ENCODE results near the gene SUN3. TPM values are rescaled to one million over a fixed set of nuclear protein-coding genes. Genes with fewer than 3 reads are reported as not detected.

The SUN3 gene
- total and polyA plus RNA-seq, 9 donors: not detected

DNA sequence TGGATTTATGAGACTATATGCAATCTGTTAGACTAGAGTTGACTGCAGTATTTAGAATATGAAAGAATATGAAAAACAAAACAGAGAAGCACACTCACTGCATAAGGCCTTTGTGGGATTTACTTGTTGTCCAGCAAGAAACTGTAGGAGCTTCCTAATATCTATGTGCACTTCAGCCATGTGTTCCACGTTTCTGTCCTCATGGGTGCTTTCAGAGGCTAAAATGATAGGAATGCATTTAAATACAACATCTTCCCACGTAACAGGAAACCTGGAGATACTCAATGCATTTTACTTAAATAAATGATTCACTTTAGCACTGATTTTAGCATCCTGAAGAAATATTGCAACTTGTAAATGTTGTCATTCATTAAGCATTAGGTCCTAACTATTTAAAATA lies 61.2 kb downstream of the SUN3 start:
- intact Hi-C loops (cut with DNase I): no loop called here
- no peaks in the 10 kb centered on the region for H3K36me3 ChIP-seq

DNA sequence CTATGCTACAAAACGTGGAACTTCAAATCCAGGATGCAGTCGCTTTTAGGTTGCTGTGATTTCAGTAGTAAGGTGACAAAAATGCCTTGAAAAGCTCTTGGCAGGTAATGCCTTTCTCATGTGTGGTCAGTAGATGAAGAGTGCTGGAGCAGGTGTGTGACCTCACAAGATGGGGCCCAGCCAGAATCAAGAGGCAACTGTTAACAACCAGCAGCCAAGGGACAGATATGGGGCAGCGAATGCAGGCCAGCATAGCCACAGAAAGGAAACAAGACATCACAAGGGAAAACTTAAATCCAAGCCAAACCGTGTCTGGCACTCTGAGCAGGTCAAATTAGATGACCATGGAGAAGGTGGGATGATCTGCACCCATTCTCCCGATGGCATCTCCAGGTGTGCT lies 61.8 kb downstream of the SUN3 start:
- H3K9me3 ChIP-seq: no peaks in the 10 kb centered on the region
- H3K36me3 ChIP-seq: no peaks in the 10 kb centered on the region
- TF ChIP-seq POLR2A (IDR thresholded peaks at IDR 0.05) (no peak), EP300 (IDR thresholded peaks at IDR 0.05) (no peak)
- TF ChIP-seq, protein P1, sequence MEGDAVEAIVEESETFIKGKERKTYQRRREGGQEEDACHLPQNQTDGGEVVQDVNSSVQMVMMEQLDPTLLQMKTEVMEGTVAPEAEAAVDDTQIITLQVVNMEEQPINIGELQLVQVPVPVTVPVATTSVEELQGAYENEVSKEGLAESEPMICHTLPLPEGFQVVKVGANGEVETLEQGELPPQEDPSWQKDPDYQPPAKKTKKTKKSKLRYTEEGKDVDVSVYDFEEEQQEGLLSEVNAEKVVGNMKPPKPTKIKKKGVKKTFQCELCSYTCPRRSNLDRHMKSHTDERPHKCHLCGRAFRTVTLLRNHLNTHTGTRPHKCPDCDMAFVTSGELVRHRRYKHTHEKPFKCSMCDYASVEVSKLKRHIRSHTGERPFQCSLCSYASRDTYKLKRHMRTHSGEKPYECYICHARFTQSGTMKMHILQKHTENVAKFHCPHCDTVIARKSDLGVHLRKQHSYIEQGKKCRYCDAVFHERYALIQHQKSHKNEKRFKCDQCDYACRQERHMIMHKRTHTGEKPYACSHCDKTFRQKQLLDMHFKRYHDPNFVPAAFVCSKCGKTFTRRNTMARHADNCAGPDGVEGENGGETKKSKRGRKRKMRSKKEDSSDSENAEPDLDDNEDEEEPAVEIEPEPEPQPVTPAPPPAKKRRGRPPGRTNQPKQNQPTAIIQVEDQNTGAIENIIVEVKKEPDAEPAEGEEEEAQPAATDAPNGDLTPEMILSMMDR (IDR thresholded peaks at IDR 0.05): no peak
- no peaks in the 10 kb centered on the region for H3K4me1 ChIP-seq (ENCODE audit: insufficient read depth)
- H3K27ac ChIP-seq: no peak overlapping the region
- no peak overlapping the region for H3K4me3 ChIP-seq
- no peaks in the 10 kb centered on the region for H3K27me3 ChIP-seq
- no peak for DNase-seq
- WGBS, 3 donors: 90 to 94% (median 91%) methylated on average over 5 of the region's 5 CpGs
- intact Hi-C loops (cut with DNase I): no loop called here

More for the DNA sequence above, 61.2 kb downstream of the SUN3 start:
- WGBS, 3 donors: 41 to 57% (median 52%) methylated on average over 2 of the region's 2 CpGs
- DNase-seq: no peak
- Histone ChIP-seq H3K9me3 (no peaks in the 10 kb centered on the region), H3K27me3 (no peaks in the 10 kb centered on the region), H3K4me1 (ENCODE audit: insufficient read depth) (no peaks in the 10 kb centered on the region), H3K27ac (no peak overlapping the region), H3K4me3 (no peak overlapping the region)
- TF ChIP-seq, protein P1 (IDR thresholded peaks at IDR 0.05): no peak
- TF ChIP-seq EP300 (IDR thresholded peaks at IDR 0.05) (no peak), POLR2A (IDR thresholded peaks at IDR 0.05) (no peak)

DNA sequence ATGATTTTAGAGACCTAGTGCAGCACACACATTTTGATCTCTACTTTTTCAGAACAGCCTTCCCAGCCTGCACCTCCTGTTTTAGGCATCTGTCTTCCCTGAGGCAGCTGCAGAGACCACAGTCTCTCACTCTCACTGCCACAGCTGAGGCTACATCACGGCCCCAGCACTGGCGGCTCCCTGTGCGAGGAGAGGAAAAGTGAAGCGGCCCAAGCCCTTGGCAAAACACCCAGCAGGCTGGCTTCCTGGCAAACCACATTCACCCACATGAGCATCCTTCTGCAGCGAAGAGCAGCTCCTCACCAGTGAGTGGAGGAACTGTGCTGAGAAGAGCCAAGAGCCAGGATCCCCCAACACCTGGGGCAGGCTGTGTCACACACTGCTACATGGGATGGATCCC lies 63.5 kb downstream of the SUN3 start:
- H3K4me3 ChIP-seq: no peak overlapping the region
- intact Hi-C loops (cut with DNase I): no loop called here
- DNase-seq: no peak
- TF ChIP-seq, protein P1 (IDR thresholded peaks at IDR 0.05): no peak
- TF ChIP-seq POLR2A (IDR thresholded peaks at IDR 0.05): no peak
- TF ChIP-seq EP300 (IDR thresholded peaks at IDR 0.05): no peak
- H3K27ac ChIP-seq: no peak overlapping the region
- H3K36me3 ChIP-seq: no peaks in the 10 kb centered on the region
- H3K9me3 ChIP-seq: no peaks in the 10 kb centered on the region
- 91 to 97% (median 93%) methylated on average over 5 of the region's 5 CpGs for WGBS, 3 donors
- H3K27me3 ChIP-seq: no peaks in the 10 kb centered on the region
- H3K4me1 ChIP-seq (ENCODE audit: insufficient read depth): no peaks in the 10 kb centered on the region

DNA sequence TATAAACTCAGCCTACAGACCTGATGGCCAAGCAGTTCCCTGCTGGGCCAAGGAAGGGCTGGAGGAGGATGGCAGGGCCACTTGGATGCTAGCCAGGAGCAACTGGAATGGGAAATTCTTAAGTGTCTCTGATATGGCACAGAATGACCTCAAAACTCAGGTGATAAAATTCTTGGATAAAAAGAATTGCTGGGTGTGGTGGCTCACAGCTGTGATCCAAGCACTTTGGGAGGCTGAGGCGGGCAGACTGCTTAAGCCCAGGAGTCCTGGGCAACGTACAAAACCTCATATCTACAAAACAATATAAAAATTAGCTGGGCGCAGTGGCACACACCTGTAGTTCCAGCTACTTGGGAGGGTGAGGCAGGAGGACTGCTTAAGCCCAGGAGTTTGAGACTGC lies 66.6 kb downstream of the SUN3 start:
- Histone ChIP-seq H3K4me3 (no peak overlapping the region), H3K27me3 (no peaks in the 10 kb centered on the region), H3K4me1 (ENCODE audit: insufficient read depth) (no peaks in the 10 kb centered on the region), H3K9me3 (no peaks in the 10 kb centered on the region), H3K27ac (no peak overlapping the region), H3K36me3 (no peaks in the 10 kb centered on the region)
- TF ChIP-seq, protein P1 (IDR thresholded peaks at IDR 0.05): no peak
- TF ChIP-seq EP300 (IDR thresholded peaks at IDR 0.05) (no peak), POLR2A (IDR thresholded peaks at IDR 0.05) (no peak)
- WGBS, 3 donors: 93 to 98% (median 97%) methylated on average over 3 of the region's 3 CpGs
- no peak for DNase-seq
- intact Hi-C loops (cut with DNase I): no loop called here

DNA sequence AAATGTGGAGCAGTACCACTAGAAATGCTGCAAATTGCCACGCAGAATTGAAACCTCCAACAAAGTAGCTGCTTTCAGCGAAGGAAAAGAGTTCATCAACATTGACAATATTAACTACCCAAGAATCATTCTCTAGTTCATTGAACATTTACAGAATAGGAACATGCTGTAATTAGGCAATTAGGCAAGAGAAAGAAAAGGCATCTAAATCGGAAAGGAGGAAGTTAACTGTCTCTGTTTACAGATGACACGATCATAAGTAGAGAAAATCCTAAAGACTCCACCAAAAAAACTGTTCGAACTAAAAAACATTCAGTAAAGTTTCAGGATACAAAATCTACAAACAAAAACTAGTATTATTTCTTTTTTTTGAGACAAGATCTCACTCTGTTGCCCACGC lies 71.8 kb downstream of the SUN3 start:
- DNase-seq: no peak
- no peaks in the 10 kb centered on the region for H3K9me3 ChIP-seq
- H3K36me3 ChIP-seq: no peaks in the 10 kb centered on the region
- WGBS, 3 donors: 76 to 78% (median 78%) methylated on average over 6 of the region's 6 CpGs
- TF ChIP-seq POLR2A (IDR thresholded peaks at IDR 0.05) (no peak), EP300 (IDR thresholded peaks at IDR 0.05) (no peak)
- TF ChIP-seq, protein P1 (IDR thresholded peaks at IDR 0.05): no peak
- intact Hi-C loops (cut with DNase I): no loop called here
- no peak overlapping the region for H3K27ac ChIP-seq
- no peaks in the 10 kb centered on the region for H3K27me3 ChIP-seq
- no peaks in the 10 kb centered on the region for H3K4me1 ChIP-seq (ENCODE audit: insufficient read depth)
- H3K4me3 ChIP-seq: no peak overlapping the region
